Osteoblast (primary cell): ENCODE data around the gene PITPNC1. TPM values are rescaled to one million over a fixed set of nuclear protein-coding genes. Genes with fewer than 3 reads are reported as not detected.

ENCODE experiments used
- DNase-seq: peaks from one replicate; pipeline ENCODE4 v3.0.0; 2011; ENCODE audit warnings: low spot score, mixed read lengths; ENCODE audit not compliant: insufficient read length; ENCODE audit errors: missing footprints
- H2AFZ ChIP-seq: 2 replicates; pipeline ENCODE4 v1.6.0; 2011; ENCODE audit warnings: mild to moderate bottlenecking, low read length
- H3K27ac ChIP-seq: 2 replicates; pipeline ENCODE4 v1.5.1; 2011; ENCODE audit warnings: mild to moderate bottlenecking, low read depth, low read length, moderate library complexity
- H3K27me3 ChIP-seq: 2 replicates; pipeline ENCODE4 v1.6.0; 2012; ENCODE audit warnings: mild to moderate bottlenecking, control low read depth, inconsistent platforms, low read length, moderate library complexity; ENCODE audit not compliant: insufficient read depth
- H3K36me3 ChIP-seq: 2 replicates; pipeline ENCODE4 v1.5.1; 2011; ENCODE audit warnings: mild to moderate bottlenecking, low read length, control low read depth, moderate library complexity; ENCODE audit not compliant: insufficient read depth
- H3K4me1 ChIP-seq: 2 replicates; pipeline ENCODE4 v1.5.1; 2011; ENCODE audit warnings: mild to moderate bottlenecking, low read length, control low read depth, moderate library complexity; ENCODE audit not compliant: insufficient read depth
- H3K4me2 ChIP-seq: 2 replicates; pipeline ENCODE4 v1.6.0; 2011; ENCODE audit warnings: mild to moderate bottlenecking, low read length; ENCODE audit not compliant: insufficient read depth
- H3K4me3 ChIP-seq: fragments of 200-600 bp; sonication (generic); 3 replicates; pipeline ENCODE4 v1.5.1; 2012; ENCODE audit warnings: mild to moderate bottlenecking, low read length, inconsistent platforms; ENCODE audit not compliant: insufficient read depth
- H3K79me2 ChIP-seq: 2 replicates; pipeline ENCODE4 v1.6.0; 2012; ENCODE audit warnings: mild to moderate bottlenecking, low read length, control low read depth, inconsistent platforms; ENCODE audit not compliant: insufficient read depth
- H3K9me3 ChIP-seq: 2 replicates; pipeline ENCODE4 v1.5.1; 2011; ENCODE audit warnings: low read depth, low read length, control low read depth
- H4K20me1 ChIP-seq: 2 replicates; pipeline ENCODE4 v1.6.0; 2012; ENCODE audit warnings: mild to moderate bottlenecking, low read length, control low read depth; ENCODE audit not compliant: insufficient read depth
- total RNA-seq: library from RNA; depleted of rRNA; stranded (reverse); fragments of >200 nt; gene quantifications from 2 replicates; pipeline ENCODE4 v1.2.3, GENCODE V29; 2012
- TF ChIP-seq, protein P1 (sequence below): IDR thresholded peaks from 2 replicates; pipeline ENCODE4 v1.5.1; 2011; ENCODE audit warnings: mild to moderate bottlenecking, low read depth, low read length, moderate library complexity; ENCODE audit errors: extremely low read depth

Gene PITPNC1
- total RNA-seq, 1 donor: 6.2 TPM

DNA sequence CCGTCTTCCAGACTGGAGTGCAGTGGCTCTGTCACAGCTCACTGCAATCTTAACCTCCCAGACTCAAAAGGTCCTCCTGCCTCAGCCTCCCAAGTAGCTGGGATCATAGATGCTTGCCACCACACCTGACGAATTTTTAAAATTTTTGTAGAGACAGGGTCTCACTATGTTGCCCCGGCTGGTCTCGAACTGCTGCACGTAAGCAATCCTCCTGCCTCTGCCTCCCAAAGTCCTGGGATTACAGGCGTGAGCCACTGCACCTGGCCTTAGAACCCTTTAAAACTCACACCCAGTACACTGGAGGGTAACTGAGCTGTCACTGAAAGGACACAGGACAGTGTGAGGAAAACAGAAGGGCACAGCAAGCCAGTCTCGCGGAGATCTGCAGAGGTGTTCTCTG lies 243.0 kb downstream of the PITPNC1 start:
- DNase-seq: no peak
- H3K36me3 ChIP-seq: no peaks in the 10 kb centered on the region
- H3K27me3 ChIP-seq: no peaks in the 10 kb centered on the region
- H3K4me3 ChIP-seq: no peak overlapping the region
- H3K4me2 ChIP-seq: no peak overlapping the region
- TF ChIP-seq, protein P1, sequence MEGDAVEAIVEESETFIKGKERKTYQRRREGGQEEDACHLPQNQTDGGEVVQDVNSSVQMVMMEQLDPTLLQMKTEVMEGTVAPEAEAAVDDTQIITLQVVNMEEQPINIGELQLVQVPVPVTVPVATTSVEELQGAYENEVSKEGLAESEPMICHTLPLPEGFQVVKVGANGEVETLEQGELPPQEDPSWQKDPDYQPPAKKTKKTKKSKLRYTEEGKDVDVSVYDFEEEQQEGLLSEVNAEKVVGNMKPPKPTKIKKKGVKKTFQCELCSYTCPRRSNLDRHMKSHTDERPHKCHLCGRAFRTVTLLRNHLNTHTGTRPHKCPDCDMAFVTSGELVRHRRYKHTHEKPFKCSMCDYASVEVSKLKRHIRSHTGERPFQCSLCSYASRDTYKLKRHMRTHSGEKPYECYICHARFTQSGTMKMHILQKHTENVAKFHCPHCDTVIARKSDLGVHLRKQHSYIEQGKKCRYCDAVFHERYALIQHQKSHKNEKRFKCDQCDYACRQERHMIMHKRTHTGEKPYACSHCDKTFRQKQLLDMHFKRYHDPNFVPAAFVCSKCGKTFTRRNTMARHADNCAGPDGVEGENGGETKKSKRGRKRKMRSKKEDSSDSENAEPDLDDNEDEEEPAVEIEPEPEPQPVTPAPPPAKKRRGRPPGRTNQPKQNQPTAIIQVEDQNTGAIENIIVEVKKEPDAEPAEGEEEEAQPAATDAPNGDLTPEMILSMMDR: no peak
- no peak overlapping the region for H3K27ac ChIP-seq
- H4K20me1 ChIP-seq: no peaks in the 10 kb centered on the region
- H3K9me3 ChIP-seq: no peaks in the 10 kb centered on the region
- H3K4me1 ChIP-seq: peaks cover 4% of the 10 kb centered on the region
- no peak overlapping the region for H2AFZ ChIP-seq
- H3K79me2 ChIP-seq: no peaks in the 10 kb centered on the region

DNA sequence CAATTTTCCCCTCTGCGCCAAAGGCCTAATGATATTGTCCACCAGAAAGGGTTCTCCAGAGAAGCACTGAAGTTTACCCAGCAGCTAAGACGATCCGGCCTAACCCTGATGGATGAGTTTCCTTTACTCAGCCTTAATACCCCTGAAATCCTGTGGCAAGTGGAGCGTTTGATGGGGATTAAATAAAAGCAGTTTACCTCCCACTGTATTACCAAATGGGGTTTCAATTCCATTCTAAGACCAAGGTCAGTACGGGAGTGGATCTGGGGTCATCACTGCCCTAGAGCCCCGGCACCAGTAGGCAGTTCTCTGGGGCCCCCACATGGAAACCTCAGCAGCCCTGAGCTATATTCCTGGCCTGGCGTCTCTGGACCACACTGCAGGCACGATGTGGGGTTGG lies 243.6 kb downstream of the PITPNC1 start:
- H3K79me2 ChIP-seq: no peaks in the 10 kb centered on the region
- H3K27ac ChIP-seq: no peak overlapping the region
- H3K27me3 ChIP-seq: no peaks in the 10 kb centered on the region
- H4K20me1 ChIP-seq: no peaks in the 10 kb centered on the region
- H3K36me3 ChIP-seq: no peaks in the 10 kb centered on the region
- no peaks in the 10 kb centered on the region for H3K9me3 ChIP-seq
- TF ChIP-seq, protein P1: no peak
- H3K4me3 ChIP-seq: no peak overlapping the region
- no peak overlapping the region for H3K4me2 ChIP-seq
- no peak for DNase-seq
- no peaks in the 10 kb centered on the region for H3K4me1 ChIP-seq
- no peak overlapping the region for H2AFZ ChIP-seq

DNA sequence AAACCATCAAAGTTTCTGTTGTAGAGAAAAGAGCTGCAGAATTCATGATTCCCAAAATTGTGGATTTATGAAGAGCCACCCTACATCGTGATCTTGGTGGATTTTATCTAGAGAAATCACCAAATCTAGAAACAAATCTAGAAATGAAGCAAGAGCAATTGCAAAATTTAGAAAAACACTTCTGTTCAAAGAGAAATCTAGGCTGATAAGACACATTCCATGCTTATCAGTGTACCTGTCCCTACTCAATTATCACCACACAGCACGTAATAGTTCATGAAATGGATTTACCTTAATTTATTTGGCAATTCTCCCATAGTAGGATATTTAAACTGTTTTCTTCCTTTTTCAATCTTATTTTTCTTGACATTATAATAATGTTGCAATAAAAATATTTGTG lies 246.7 kb downstream of the PITPNC1 start:
- Histone ChIP-seq H2AFZ (no peak overlapping the region), H3K79me2 (no peaks in the 10 kb centered on the region), H3K4me3 (no peak overlapping the region), H3K27me3 (no peaks in the 10 kb centered on the region), H3K9me3 (no peaks in the 10 kb centered on the region), H3K4me1 (no peaks in the 10 kb centered on the region), H3K4me2 (no peak overlapping the region), H3K36me3 (no peaks in the 10 kb centered on the region), H4K20me1 (no peaks in the 10 kb centered on the region), H3K27ac (no peak overlapping the region)
- TF ChIP-seq, protein P1: no peak
- no peak for DNase-seq

- no peak for DNase-seq
- Histone ChIP-seq H3K4me3 (no peak overlapping the region), H3K9me3 (no peaks in the 10 kb centered on the region), H4K20me1 (no peaks in the 10 kb centered on the region), H3K4me2 (no peak overlapping the region), H3K79me2 (no peaks in the 10 kb centered on the region), H2AFZ (no peak overlapping the region), H3K27ac (no peak overlapping the region), H3K27me3 (no peaks in the 10 kb centered on the region), H3K4me1 (peaks cover 3% of the 10 kb centered on the region), H3K36me3 (no peaks in the 10 kb centered on the region)
- TF ChIP-seq, protein P1: no peak
These were observed 248.0 kb downstream of the PITPNC1 start for GRCh38 chr17:67624886-67625656.
